ENCODE measurements around the gene F2R. TPM values are rescaled to one million over a fixed set of nuclear protein-coding genes. Genes with fewer than 3 reads are reported as not detected.
"Not testable (repeated sequence)": the region's sequence is repeated elsewhere in the genome, so short reads cannot be mapped to it uniquely, and the experiment has no call there.

F2R gene
- total RNA-seq, 4 donors from 2014 or later, result 0.75 to 10.7 (median 6.8) TPM

DNA sequence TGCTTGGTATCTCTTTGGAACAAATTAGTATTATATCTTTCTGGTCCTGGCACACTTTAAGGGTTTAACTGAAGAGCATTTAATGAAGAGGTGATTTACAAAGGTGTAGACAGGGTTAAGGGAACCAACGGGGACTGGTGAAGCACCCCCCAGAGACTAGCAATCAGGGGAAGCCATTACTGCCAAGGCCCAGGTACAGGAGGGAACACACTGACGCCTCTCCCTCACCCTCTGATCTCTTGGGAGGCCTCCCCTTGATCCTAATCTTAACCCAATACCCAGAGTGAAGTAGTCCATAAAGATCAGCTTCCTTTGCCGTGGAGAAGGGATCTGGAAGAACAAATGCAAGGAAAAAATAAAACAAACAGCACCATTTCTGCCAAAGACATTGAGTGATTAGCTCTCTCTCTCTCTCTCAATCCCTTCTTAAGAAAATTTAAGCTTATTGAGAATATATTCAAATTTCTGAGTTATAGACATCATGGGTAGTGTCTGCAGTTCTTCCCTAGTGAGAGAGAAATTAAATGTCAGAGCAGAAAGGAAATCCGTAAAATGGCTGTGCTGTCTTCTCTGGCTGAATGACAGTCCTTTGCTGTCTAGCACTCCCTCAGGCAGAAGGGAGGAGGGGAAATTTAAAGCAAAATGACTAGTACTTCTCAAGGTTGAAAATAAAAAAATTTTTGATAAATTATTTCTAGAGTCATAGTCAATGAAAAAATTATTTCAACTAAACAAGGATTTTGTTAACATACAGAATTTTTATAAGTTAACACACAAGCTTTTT is 20.0 kb downstream of the F2R start:
- Histone ChIP-seq H3K27ac (no peak overlapping the region), H3K36me3 (no peaks in the 10 kb centered on the region), H3K4me3 (no peak overlapping the region), H3K9me3 (no peaks in the 10 kb centered on the region), H3K27me3 (no peaks in the 10 kb centered on the region), H3K4me1 (peaks cover 0 to 4% (median 0%) of the 10 kb centered on the region in 4 donors)
- TF ChIP-seq POLR2AphosphoS5 (IDR thresholded peaks at IDR 0.05) (no peak), POLR2A (IDR thresholded peaks at IDR 0.05) (no peak), EP300 (IDR thresholded peaks at IDR 0.05; ENCODE audit: low read depth) (no peak)
- intact Hi-C loops (cut with DNase I; ENCODE audit: low total_unique reads), result no loop called here
- in situ Hi-C loops (cut with MboI; ENCODE audit: low pct_ligation_motif_present in 1 of 4, low pct_unique_long_range_greater_than_20kb in 1 of 4, low sequenced_read_pairs in 3 of 4), result no loop called here
- DNase-seq, result no peak
- 78 to 85% methylated on average over 4 of the region's 4 CpGs for WGBS, 2 donors (ENCODE audit: low coverage in 1 of 2)

DNA sequence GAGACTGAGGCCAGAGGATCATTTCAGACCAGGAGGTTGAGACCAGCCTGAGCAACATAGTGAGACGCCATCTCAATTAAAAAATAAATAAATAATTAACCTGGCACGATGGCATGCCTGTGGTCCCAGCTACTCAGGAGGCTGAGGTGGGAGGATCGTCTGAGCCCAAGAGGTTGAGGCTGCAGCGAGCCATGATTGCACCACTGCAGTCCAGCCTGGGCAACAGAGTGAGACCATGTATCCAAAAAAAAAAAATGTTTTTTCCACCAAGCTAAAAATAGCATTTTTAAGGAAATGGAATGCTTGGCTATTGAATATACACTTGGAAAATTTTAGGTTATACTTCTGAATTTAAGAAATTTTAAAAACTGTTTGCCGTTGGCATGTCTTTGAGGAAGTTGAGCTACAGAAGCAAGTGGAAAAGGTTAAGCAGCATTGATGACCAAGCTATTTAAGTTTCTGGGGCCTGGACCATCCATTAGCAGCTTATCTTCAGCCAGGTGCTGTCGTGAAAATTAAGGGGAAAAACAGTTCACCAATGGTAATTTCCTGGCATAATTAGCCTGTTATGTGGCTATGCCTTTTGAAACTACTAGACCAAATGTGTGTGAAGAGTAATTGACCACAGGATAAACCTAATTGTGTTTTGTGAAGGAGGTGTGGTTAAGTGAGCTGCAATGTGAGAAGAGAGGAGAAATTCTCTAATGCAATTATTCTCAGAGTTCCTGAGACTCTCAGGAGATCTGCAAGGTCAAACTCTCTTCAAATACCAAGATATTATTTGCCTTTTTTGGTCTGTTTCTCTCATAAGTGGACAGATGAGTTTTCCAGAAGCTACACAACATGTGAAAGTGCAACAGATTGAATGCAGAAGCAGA is 21.0 kb downstream of the F2R start:
- no peaks in the 10 kb centered on the region for H3K36me3 ChIP-seq
- intact Hi-C loops (cut with DNase I; ENCODE audit: low total_unique reads), result no loop called here
- WGBS, 2 donors (ENCODE audit: low coverage in 1 of 2), result 78 to 85% methylated on average over 2 to 6 of the region's 6 CpGs
- in situ Hi-C loops (cut with MboI; ENCODE audit: low pct_ligation_motif_present in 1 of 4, low pct_unique_long_range_greater_than_20kb in 1 of 4, low sequenced_read_pairs in 3 of 4), result no loop called here
- no peak overlapping the region for H3K4me3 ChIP-seq
- H3K9me3 ChIP-seq, result no peaks in the 10 kb centered on the region
- peaks cover 0 to 4% (median 0%) of the 10 kb centered on the region in 4 donors for H3K4me1 ChIP-seq
- DNase-seq, result no peak
- H3K27me3 ChIP-seq, result no peaks in the 10 kb centered on the region
- no peak for TF ChIP-seq POLR2A (IDR thresholded peaks at IDR 0.05)
- TF ChIP-seq, protein P1, sequence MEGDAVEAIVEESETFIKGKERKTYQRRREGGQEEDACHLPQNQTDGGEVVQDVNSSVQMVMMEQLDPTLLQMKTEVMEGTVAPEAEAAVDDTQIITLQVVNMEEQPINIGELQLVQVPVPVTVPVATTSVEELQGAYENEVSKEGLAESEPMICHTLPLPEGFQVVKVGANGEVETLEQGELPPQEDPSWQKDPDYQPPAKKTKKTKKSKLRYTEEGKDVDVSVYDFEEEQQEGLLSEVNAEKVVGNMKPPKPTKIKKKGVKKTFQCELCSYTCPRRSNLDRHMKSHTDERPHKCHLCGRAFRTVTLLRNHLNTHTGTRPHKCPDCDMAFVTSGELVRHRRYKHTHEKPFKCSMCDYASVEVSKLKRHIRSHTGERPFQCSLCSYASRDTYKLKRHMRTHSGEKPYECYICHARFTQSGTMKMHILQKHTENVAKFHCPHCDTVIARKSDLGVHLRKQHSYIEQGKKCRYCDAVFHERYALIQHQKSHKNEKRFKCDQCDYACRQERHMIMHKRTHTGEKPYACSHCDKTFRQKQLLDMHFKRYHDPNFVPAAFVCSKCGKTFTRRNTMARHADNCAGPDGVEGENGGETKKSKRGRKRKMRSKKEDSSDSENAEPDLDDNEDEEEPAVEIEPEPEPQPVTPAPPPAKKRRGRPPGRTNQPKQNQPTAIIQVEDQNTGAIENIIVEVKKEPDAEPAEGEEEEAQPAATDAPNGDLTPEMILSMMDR (IDR thresholded peaks at IDR 0.05), result no peak
- peak overlapping the region; percentile 34 to 66 (median 58) for H3K27ac ChIP-seq

DNA sequence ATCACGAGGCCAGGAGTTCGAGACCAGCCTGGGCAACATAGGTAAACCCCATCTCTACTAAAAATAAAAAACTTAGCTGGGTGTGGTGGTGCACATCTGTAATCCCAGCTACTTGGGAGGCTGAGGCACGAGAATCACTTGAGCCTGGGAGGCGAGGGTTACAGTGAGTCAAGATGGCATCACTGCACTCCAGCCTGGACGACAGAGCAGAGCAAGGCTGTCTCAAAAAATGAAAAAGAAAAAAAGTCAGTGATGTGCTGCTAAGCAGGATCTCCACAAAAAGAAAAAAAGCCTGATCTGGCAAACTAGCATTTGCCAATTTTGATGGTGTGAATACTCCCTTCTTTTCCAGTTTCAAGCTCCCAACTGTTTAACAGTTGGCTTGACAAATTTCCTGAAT is 21.9 kb downstream of the F2R start:
- Histone ChIP-seq H3K36me3 (no peaks in the 10 kb centered on the region), H3K27me3 (no peaks in the 10 kb centered on the region), H3K9me3 (no peaks in the 10 kb centered on the region), H3K4me3 (no peak overlapping the region), H3K4me1 (peaks cover 0 to 4% (median 0%) of the 10 kb centered on the region in 4 donors), H3K27ac (peak overlapping the region; percentile 53 to 69 (median 64))
- intact Hi-C loops (cut with DNase I; ENCODE audit: low total_unique reads) (no loop called here), in situ Hi-C loops (cut with MboI; ENCODE audit: low pct_ligation_motif_present in 1 of 4, low pct_unique_long_range_greater_than_20kb in 1 of 4, low sequenced_read_pairs in 3 of 4) (no loop called here)
- no peak for DNase-seq
- TF ChIP-seq POLR2A (IDR thresholded peaks at IDR 0.05), result no peak
- TF ChIP-seq, protein P1 (IDR thresholded peaks at IDR 0.05), result no peak
- no peak for TF ChIP-seq POLR2AphosphoS5 (IDR thresholded peaks at IDR 0.05)
- no peak for TF ChIP-seq EP300 (IDR thresholded peaks at IDR 0.05; ENCODE audit: low read depth)
- WGBS, 2 donors (ENCODE audit: low coverage in 1 of 2), result 91 to 97% methylated on average over 4 to 5 of the region's 5 CpGs

DNA sequence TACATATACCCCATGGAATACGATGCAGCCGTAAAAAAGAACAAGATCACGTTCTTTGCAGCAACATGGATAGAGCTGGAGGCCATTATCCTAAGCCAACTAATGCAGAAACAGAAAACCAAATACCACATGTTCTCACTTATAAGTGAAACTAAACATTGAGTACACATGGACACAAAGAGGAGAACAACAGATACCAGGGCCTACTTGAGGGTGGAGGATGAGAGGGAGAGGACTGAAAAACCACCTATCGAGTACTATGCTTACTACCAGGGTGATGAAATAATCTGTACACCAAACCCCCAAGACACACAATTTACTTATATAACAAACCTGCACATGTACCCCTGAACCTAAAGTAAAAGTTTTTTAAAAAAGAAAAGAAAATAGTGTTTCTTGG is 25.6 kb downstream of the F2R start:
- DNase-seq; H3K36me3 ChIP-seq; H3K4me3 ChIP-seq; intact Hi-C loops (cut with DNase I; ENCODE audit: low total_unique reads); H3K4me1 ChIP-seq; in situ Hi-C loops (cut with MboI; ENCODE audit: low pct_ligation_motif_present in 1 of 4, low pct_unique_long_range_greater_than_20kb in 1 of 4, low sequenced_read_pairs in 3 of 4); H3K27me3 ChIP-seq; H3K27ac ChIP-seq; H3K9me3 ChIP-seq: not testable (repeated sequence)
- 95 to 100% methylated on average over 4 of the region's 4 CpGs for WGBS, 2 donors (ENCODE audit: low coverage in 1 of 2)

DNA sequence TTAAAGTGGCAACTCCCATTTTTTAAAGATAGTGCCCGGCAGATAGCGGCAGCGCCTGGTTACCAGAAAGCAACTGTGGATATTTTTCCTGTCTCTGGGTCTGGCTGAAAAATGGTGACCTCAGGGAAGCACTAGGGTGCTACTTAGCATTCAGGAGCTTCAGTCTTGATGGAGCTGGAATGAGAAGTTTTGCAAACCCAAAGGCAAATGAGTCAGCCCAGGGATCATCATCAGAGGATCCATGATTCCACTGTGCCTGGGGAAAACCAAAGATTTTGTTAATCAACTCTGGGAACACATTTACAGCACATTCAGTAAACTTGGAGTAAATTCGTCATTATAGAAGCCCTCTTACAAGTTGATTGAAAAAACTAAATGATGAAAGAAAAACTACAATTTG is 26.7 kb downstream of the F2R start:
- DNase-seq, result no peak
- H3K27me3 ChIP-seq, result no peaks in the 10 kb centered on the region
- 84 to 89% methylated on average over 3 to 4 of the region's 4 CpGs for WGBS, 2 donors (ENCODE audit: low coverage in 1 of 2)

More for the DNA sequence above, 26.7 kb downstream of the F2R start:
- in situ Hi-C loops (cut with MboI; ENCODE audit: low pct_ligation_motif_present in 1 of 4, low pct_unique_long_range_greater_than_20kb in 1 of 4, low sequenced_read_pairs in 3 of 4), result no loop called here
- H3K36me3 ChIP-seq, result no peaks in the 10 kb centered on the region
- H3K4me3 ChIP-seq, result no peak overlapping the region
- intact Hi-C loops (cut with DNase I; ENCODE audit: low total_unique reads), result no loop called here
- TF ChIP-seq POLR2AphosphoS5 (IDR thresholded peaks at IDR 0.05) (no peak), POLR2A (IDR thresholded peaks at IDR 0.05) (no peak), EP300 (IDR thresholded peaks at IDR 0.05; ENCODE audit: low read depth) (no peak)
- TF ChIP-seq, protein P1 (IDR thresholded peaks at IDR 0.05), result no peak
- peaks cover 0 to 4% (median 0%) of the 10 kb centered on the region in 4 donors for H3K4me1 ChIP-seq
- no peak overlapping the region for H3K27ac ChIP-seq
- H3K9me3 ChIP-seq, result no peaks in the 10 kb centered on the region

Measured in transverse colon (tissue), 4 donors.